H1 (cell line): ENCODE measurements around the gene PSMD12. TPM values are rescaled to one million over a fixed set of nuclear protein-coding genes. Genes with fewer than 3 reads are reported as not detected.
A peak's percentile ranks its signal among the peaks of the same experiment; 100 is the strongest.

Experiments used
- CTCF ChIA-PET: fragments of 300-600 bp; sonication (Branson Sonifier 250); formaldehyde crosslinking; loops from one replicate; lab custom pipeline; 2021; ENCODE audit not compliant: partially characterized antibody; lab: Charles Lee
- POLR2A ChIA-PET: fragments of 300-600 bp; sonication (Branson Sonifier 250); formaldehyde crosslinking; loops from one replicate; lab custom pipeline; 2021; ENCODE audit warnings: inconsistent platforms; ENCODE audit not compliant: partially characterized antibody; lab: Charles Lee
- DNase-seq, 2 experiments: peaks; one replicate each; pipeline versions ENCODE4 v3.0.0 to v3.0.0-alpha.2; 2010 to 2022; ENCODE audit warnings: low spot score in 2 of 2, low read depth in 1 of 2, mixed read lengths in 1 of 2
- FAIRE-seq: peaks from 2 replicates; lab custom pipeline; 2011; peaks lifted over from hg19 to GRCh38; lab: Jason Lieb, UNC
- H2AFZ ChIP-seq: 2 replicates; pipeline ENCODE4 v1.8.1; 2012; ENCODE audit warnings: low read length, inconsistent platforms
- H2AK5ac ChIP-seq: 2 replicates; pipeline ENCODE4 v1.6.1; 2013; ENCODE audit warnings: low read depth, low read length
- H2BK120ac ChIP-seq: replicated peaks from 2 replicates; pipeline ENCODE3; 2013; ENCODE audit warnings: low read depth, low read length, inconsistent platforms
- H2BK12ac ChIP-seq: 2 replicates; pipeline ENCODE4 v1.6.1; 2013; ENCODE audit warnings: low read depth, low read length
- H2BK15ac ChIP-seq: 2 replicates; pipeline ENCODE4 v1.6.1; 2013; ENCODE audit warnings: low read length
- H2BK20ac ChIP-seq: 2 replicates; pipeline ENCODE4 v1.6.1; 2013; ENCODE audit warnings: low read length
- H2BK5ac ChIP-seq: 2 replicates; pipeline ENCODE4 v1.6.1; 2013; ENCODE audit warnings: low read depth, low read length
- H3K14ac ChIP-seq: 2 replicates; pipeline ENCODE4 v1.6.1; 2013; ENCODE audit warnings: inconsistent platforms; ENCODE audit not compliant: insufficient read length
- H3K18ac ChIP-seq: 2 replicates; pipeline ENCODE4 v1.6.1; 2013; ENCODE audit warnings: low read length; ENCODE audit errors: extremely low read depth
- H3K23ac ChIP-seq: 2 replicates; pipeline ENCODE4 v1.6.1; 2013; ENCODE audit warnings: inconsistent platforms; ENCODE audit not compliant: insufficient read length
- H3K23me2 ChIP-seq: 2 replicates; pipeline ENCODE4 v1.6.1; 2013; ENCODE audit warnings: low read depth, low read length
- H3K27ac ChIP-seq: 2 replicates; pipeline ENCODE4 v1.6.1; 2011; ENCODE audit warnings: low read depth, low read length, inconsistent platforms
- H3K27me3 ChIP-seq, 4 experiments: replicated peaks in 1 of 4; 1 replicate in 1 of 4; 2 replicates in 3 of 4; pipeline versions ENCODE4 v1.6.1 to v1.8.1; 2011 to 2013; ENCODE audit warnings: low read length in 3 of 4, mild to moderate bottlenecking in 3 of 4, inconsistent platforms in 2 of 4, mixed read lengths in 2 of 4, moderate library complexity in 1 of 4; ENCODE audit not compliant: control insufficient read depth in 3 of 4, insufficient read depth in 3 of 4; ENCODE audit errors: extremely low read depth in 1 of 4
- H3K36me3 ChIP-seq, 4 experiments: 2 replicates each; pipeline versions ENCODE4 v1.6.1 to v1.8.1; 2011 to 2013; ENCODE audit warnings: mild to moderate bottlenecking in 4 of 4, low read length in 3 of 4, moderate library complexity in 2 of 4, control low read depth in 1 of 4, inconsistent platforms in 1 of 4; ENCODE audit not compliant: insufficient read depth in 4 of 4, control insufficient read depth in 2 of 4
- H3K4ac ChIP-seq: replicated peaks from 2 replicates; pipeline ENCODE3; 2013; ENCODE audit warnings: low read length, low read depth, mixed read lengths, inconsistent platforms; ENCODE audit not compliant: insufficient read length
- H3K4me1 ChIP-seq, 4 experiments: replicated peaks in 1 of 4; 1 replicate in 1 of 4; 2 replicates in 3 of 4; pipeline versions ENCODE4 v1.6.1 to v1.8.1; 2011 to 2013; ENCODE audit warnings: low read length in 3 of 4, inconsistent platforms in 2 of 4, mixed read lengths in 1 of 4; ENCODE audit not compliant: insufficient read depth in 4 of 4, control insufficient read depth in 3 of 4
- H3K4me2 ChIP-seq, 2 experiments: 2 replicates each; pipeline versions ENCODE4 v1.6.1 to v1.8.1; 2011 to 2013; ENCODE audit warnings: low read depth in 2 of 2, low read length in 2 of 2, control low read depth in 1 of 2, inconsistent platforms in 1 of 2, mild to moderate bottlenecking in 1 of 2; ENCODE audit not compliant: insufficient read depth in 1 of 2
- H3K4me3 ChIP-seq, 4 experiments: fragments of 200-600, 300-600 bp in 1 of 4; sonication (generic), shearing (Covaris generic), sonication (Bioruptor Twin) in 1 of 4; 2 replicates each; pipeline versions ENCODE4 v1.5.1 to v1.8.1; 2011 to 2016; ENCODE audit warnings: low read length in 4 of 4, low read depth in 3 of 4, control low read depth in 2 of 4, inconsistent platforms in 2 of 4, mild to moderate bottlenecking in 2 of 4, mixed read lengths in 1 of 4, moderate library complexity in 1 of 4; ENCODE audit not compliant: insufficient read depth in 2 of 4; ENCODE audit errors: extremely low read depth in 1 of 4
- H3K56ac ChIP-seq: replicated peaks from 2 replicates; pipeline ENCODE3; 2013; ENCODE audit warnings: low read depth, mild to moderate bottlenecking, mixed read lengths, low read length, inconsistent platforms; ENCODE audit not compliant: insufficient read length
- H3K79me1 ChIP-seq: 2 replicates; pipeline ENCODE4 v1.6.1; 2013; ENCODE audit warnings: low read depth, low read length, control low read depth
- H3K79me2 ChIP-seq, 2 experiments: 2 replicates each; pipeline versions ENCODE4 v1.6.1 to v1.8.1; 2012 to 2013; ENCODE audit warnings: low read length in 2 of 2, mild to moderate bottlenecking in 2 of 2, inconsistent platforms in 1 of 2; ENCODE audit not compliant: insufficient read depth in 2 of 2, control insufficient read depth in 1 of 2
- H3K9ac ChIP-seq, 4 experiments: replicated peaks in 1 of 4; 1 replicate in 1 of 4; 2 replicates in 3 of 4; pipeline versions ENCODE4 v1.6.1 to v1.8.1; 2011 to 2013; ENCODE audit warnings: low read depth in 3 of 4, low read length in 3 of 4, control low read depth in 2 of 4, mild to moderate bottlenecking in 2 of 4, moderate library complexity in 2 of 4, inconsistent platforms in 1 of 4; ENCODE audit errors: extremely low read depth in 1 of 4
- H3K9me3 ChIP-seq, 2 experiments: 2 replicates each; pipeline versions ENCODE4 v1.6.1 to v1.8.1; 2012 to 2013; ENCODE audit warnings: mild to moderate bottlenecking in 2 of 2, moderate library complexity in 2 of 2, control low read depth in 1 of 2, inconsistent platforms in 1 of 2, low read depth in 1 of 2, low read length in 1 of 2, mixed read lengths in 1 of 2; ENCODE audit not compliant: insufficient read depth in 2 of 2
- H4K20me1 ChIP-seq, 2 experiments: replicated peaks in 1 of 2; 2 replicates each; pipeline versions ENCODE3 to v1.8.1; 2011 to 2013; ENCODE audit warnings: inconsistent platforms in 2 of 2, low read length in 2 of 2, mild to moderate bottlenecking in 1 of 2; ENCODE audit not compliant: insufficient read depth in 2 of 2, control insufficient read depth in 1 of 2
- H4K5ac ChIP-seq: 2 replicates; pipeline ENCODE4 v1.6.1; 2013; ENCODE audit warnings: low read length, low read depth, mixed read lengths, inconsistent platforms; ENCODE audit not compliant: insufficient read length
- H4K8ac ChIP-seq: 2 replicates; pipeline ENCODE4 v1.8.0; 2013; ENCODE audit warnings: mild to moderate bottlenecking, moderate library complexity, low read length, inconsistent platforms; ENCODE audit not compliant: insufficient read depth; ENCODE audit errors: extremely low read depth
- H4K91ac ChIP-seq: replicated peaks from 2 replicates; pipeline ENCODE3; 2013; ENCODE audit warnings: low read length, mixed read lengths, inconsistent platforms; ENCODE audit not compliant: insufficient read length
- CTBP2 ChIP-seq: IDR thresholded peaks from 2 replicates; pipeline ENCODE4 v1.7.0; 2011; ENCODE audit warnings: borderline replicate concordance, mild to moderate bottlenecking, moderate library complexity, mixed read lengths, low read length; ENCODE audit not compliant: insufficient read depth, insufficient read length
- FOSL1 ChIP-seq: IDR thresholded peaks from 2 replicates; pipeline ENCODE4 v1.6.1; 2011; ENCODE audit warnings: mild to moderate bottlenecking, low read depth, low read length, moderate library complexity; ENCODE audit not compliant: insufficient read depth
- HDAC6 ChIP-seq: IDR thresholded peaks from one replicate; pipeline ENCODE4 v1.7.1; 2012; ENCODE audit warnings: low read depth, mild to moderate bottlenecking, inconsistent platforms, low read length, moderate library complexity
- KDM4A ChIP-seq: IDR thresholded peaks from one replicate; pipeline ENCODE4 v1.7.1; 2012; ENCODE audit warnings: low read depth, mild to moderate bottlenecking, moderate library complexity, low read length, inconsistent platforms; ENCODE audit not compliant: severe bottlenecking
- KDM5A ChIP-seq: fragments of 200-600 bp; IDR thresholded peaks from 2 replicates; pipeline ENCODE4 v1.7.1; 2012; ENCODE audit warnings: mild to moderate bottlenecking, low read length, inconsistent platforms, mixed read lengths
- POLR2A ChIP-seq, 2 experiments: IDR thresholded peaks; 1 replicate in 1 of 2; 2 replicates in 1 of 2; pipeline ENCODE4 v1.6.1; 2011; ENCODE audit warnings: low read depth in 2 of 2, low read length in 2 of 2, mild to moderate bottlenecking in 2 of 2; ENCODE audit errors: control extremely low read depth in 1 of 2
- POLR2AphosphoS5 ChIP-seq: IDR thresholded peaks from 2 replicates; pipeline ENCODE4 v1.6.1; 2011; ENCODE audit warnings: low read depth, low read length
- SAP30 ChIP-seq: fragments of 300-600 bp; sonication (generic); IDR thresholded peaks from 2 replicates; pipeline ENCODE4 v1.7.1; 2012; ENCODE audit warnings: low read length, moderate library complexity, mild to moderate bottlenecking, inconsistent platforms; ENCODE audit not compliant: insufficient read depth, insufficient replicate concordance
- SIN3A ChIP-seq, 2 experiments: IDR thresholded peaks in 1 of 2; conservative IDR thresholded peaks in 1 of 2; 2 replicates each; pipeline ENCODE4 v1.6.1; 2011 to 2012; ENCODE audit warnings: low read length in 2 of 2, improper control_type of control experiment in 1 of 2, low read depth in 1 of 2, mild to moderate bottlenecking in 1 of 2
- YY1 ChIP-seq: IDR thresholded peaks from 2 replicates; pipeline ENCODE4 v1.6.1; 2011; ENCODE audit warnings: low read depth, mild to moderate bottlenecking, low read length
- WGBS, 2 experiments: shearing (Covaris generic) in 1 of 2; methylation state at CpG; one replicate each; pipeline versions ENCODE4 v1.1.6 to v1.1.7; 2013 to 2015; ENCODE audit warnings: low lambda C conversion rate in 2 of 2, mixed read lengths in 2 of 2, inconsistent platforms in 1 of 2, low coverage in 1 of 2, missing lambda C conversion rate in 1 of 2; ENCODE audit not compliant: insufficient replicate concordance in 2 of 2, insufficient coverage in 1 of 2, insufficient read length in 1 of 2; ENCODE audit errors: extremely low coverage in 1 of 2, missing lambda C conversion rate in 1 of 2; 5-methylcytosine and 5-hydroxymethylcytosine counted together
- polyA plus RNA-seq, 7 experiments: library from polyadenylated mRNA; depleted of rRNA in 3 of 7; stranded (reverse) in 5 of 7; unstranded in 2 of 7; fragments of >200 nt in 5 of 7; fragments of 200-250 nt in 2 of 7; gene quantifications; 1 replicate in 5 of 7; 2 replicates in 1 of 7; 4 replicates in 1 of 7; pipeline versions ENCODE4 v1.2.1 to v1.2.3, GENCODE V29; 2011 to 2013; ENCODE audit warnings: missing spikeins in 2 of 7, mixed read lengths in 2 of 7
- total RNA-seq: library from RNA; stranded (reverse); fragmentation: NEBNext Ultra II Directional; extraction: Animal tissue kit (Norgen Biotek cat#: 25700); gene quantifications from 2 replicates; pipeline ENCODE4 v1.2.1, GENCODE V29; 2021

Gene PSMD12
- total and polyA plus RNA-seq, 2 of the 8 experiments (the other 6 are each of a cell fraction or from before 2014, with no cell fraction given) = 14.0 to 82.4 TPM

DNA sequence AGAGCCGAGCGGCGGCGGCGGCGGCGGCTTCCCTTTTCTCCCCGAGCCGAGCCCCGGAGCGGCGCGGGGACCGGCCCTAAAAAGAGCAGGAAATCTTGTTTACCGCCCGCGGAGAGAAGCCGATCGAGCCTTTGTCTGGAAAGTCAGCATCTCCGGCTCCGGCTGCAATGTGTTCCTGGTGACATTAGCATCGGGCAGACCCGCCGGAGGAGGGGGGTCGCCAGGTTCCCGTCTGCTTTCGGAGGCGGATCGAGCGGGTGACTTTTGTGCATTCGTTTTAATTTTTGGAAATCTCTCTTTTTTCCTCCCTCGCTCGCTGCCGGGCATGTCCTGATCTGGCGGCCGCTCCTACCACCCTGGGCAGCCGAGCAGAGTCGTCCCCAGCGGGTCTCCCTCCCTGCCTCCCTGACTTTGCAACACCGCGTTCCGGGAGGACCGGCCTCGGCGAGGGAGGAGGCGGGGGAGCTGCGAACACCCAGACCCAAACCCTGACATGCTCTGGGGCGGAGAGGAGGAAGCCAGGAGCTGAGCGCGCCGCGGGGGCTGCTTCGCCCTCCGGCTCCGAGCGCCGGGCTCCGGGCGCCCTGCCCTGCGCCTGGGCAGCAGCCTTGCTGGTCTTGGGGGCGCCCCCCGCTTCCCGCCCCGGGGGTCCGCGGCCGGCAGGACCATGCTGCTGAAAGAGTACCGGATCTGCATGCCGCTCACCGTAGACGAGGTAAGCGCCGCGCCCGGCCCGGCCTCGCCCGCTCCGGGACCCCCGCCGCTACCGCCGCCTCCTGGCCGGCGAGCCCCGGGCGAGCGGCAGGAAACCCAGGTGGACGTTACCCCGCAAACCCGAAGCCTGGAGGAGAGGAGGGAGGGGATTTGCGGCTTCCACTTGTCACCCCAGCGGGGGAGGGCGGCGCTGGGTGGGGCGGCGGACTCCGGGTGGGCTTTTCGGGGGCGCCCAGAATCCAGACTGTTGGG is 11.4 kb upstream of the PSMD12 start:
- Histone ChIP-seq H3K18ac (peak overlapping the region; percentile 85), H2BK5ac (no peak overlapping the region; the same call in 1 of the 2 replicates)
- 1% methylated on average over 54 of the region's 100 CpGs; no CpG with 5 or more reads in 1 of the 2 experiments for WGBS, 2 experiments
- TF ChIP-seq POLR2A (IDR thresholded peaks at IDR 0.05; ENCODE audit: control extremely low read depth in 1 of 2, low read depth in 2 of 2, low read length in 2 of 2) = no peak; a peak in 1 of 3 replicates
- no peak for TF ChIP-seq KDM5A
- no peak for TF ChIP-seq YY1
- peak in 1 of 2 experiments; percentile 34; a peak in 1 of 4 replicates for TF ChIP-seq SIN3A (conservative IDR thresholded peaks at IDR 0.05 in 1 of 2, IDR thresholded peaks at IDR 0.05 in 1 of 2; ENCODE audit: low read depth in 1 of 2, low read length in 2 of 2)
- TF ChIP-seq POLR2AphosphoS5 = 0 out of 2 replicates have a peak, but pooled peaks have one; percentile 31
- peak; percentile 83 for TF ChIP-seq KDM4A
- TF ChIP-seq SAP30 = no peak
- TF ChIP-seq CTBP2 = no peak
- TF ChIP-seq HDAC6 = no peak
- no peak for TF ChIP-seq FOSL1

More for the DNA sequence above, 11.4 kb upstream of the PSMD12 start:
- Histone ChIP-seq H3K4ac (peak overlapping the region; percentile 75), H3K9ac (peak overlapping the region; percentile 35 to 81 (median 69)), H4K91ac (peak overlapping the region; percentile 87), H2BK120ac (no peak overlapping the region), H3K79me1 (peaks cover 3% of the 10 kb centered on the region), H3K9me3 (peaks cover 0 to 4% of the 10 kb centered on the region in 2 experiments; a peak in 1 of 4 replicates), H2AFZ (no peak overlapping the region), H2BK15ac (peak overlapping the region; percentile 72; the same call in 1 of the 2 replicates), H3K23ac (no peak overlapping the region), H3K23me2 (peaks cover 13% of the 10 kb centered on the region; the same call in 1 of the 2 replicates), H2BK12ac (no peak overlapping the region), H2BK20ac (no peak overlapping the region), H3K4me2 (peak overlapping the region; percentile 75 to 92), H3K79me2 (peaks cover 0 to 38% of the 10 kb centered on the region in 2 experiments; a peak in 2 of 4 replicates), H3K27ac (peak overlapping the region; percentile 77; the same call in 1 of the 2 replicates), H3K27me3 (no peaks in the 10 kb centered on the region), H3K14ac (no peak overlapping the region), H4K8ac (peak overlapping the region; percentile 73), H4K20me1 (no peaks in the 10 kb centered on the region), H2AK5ac (no peak overlapping the region), H3K4me1 (peaks cover 2 to 5% (median 4%) of the 10 kb centered on the region in 4 experiments; a peak in 6 of 7 replicates), H3K56ac (peak overlapping the region; percentile 60), H3K36me3 (peaks cover 0 to 3% (median 0%) of the 10 kb centered on the region in 4 experiments; a peak in 1 of 8 replicates), H3K4me3 (peak overlapping the region; percentile 80 to 95 (median 91)), H4K5ac (peak overlapping the region; percentile 69)
- CTCF ChIA-PET = interaction anchor here (0.8 to 2.9 kb wide), 16 partner anchors 9 to 321 kb away, joined by 3 to 18 read pairs (median 4); no protein-coding TSS in a partner anchor
- FAIRE-seq (no peak), DNase-seq (no peak)
- POLR2A ChIA-PET = interaction anchor here (0.6 to 1.6 kb wide), 15 partner anchors 10 to 548 kb away, joined by 3 to 4 read pairs (median 3); partner anchors contain the start of gene NOL11
